ENCODE results near the gene OR4X1. TPM values are rescaled to one million over a fixed set of nuclear protein-coding genes. Genes with fewer than 3 reads are reported as not detected.

Gene OR4X1, protein sequence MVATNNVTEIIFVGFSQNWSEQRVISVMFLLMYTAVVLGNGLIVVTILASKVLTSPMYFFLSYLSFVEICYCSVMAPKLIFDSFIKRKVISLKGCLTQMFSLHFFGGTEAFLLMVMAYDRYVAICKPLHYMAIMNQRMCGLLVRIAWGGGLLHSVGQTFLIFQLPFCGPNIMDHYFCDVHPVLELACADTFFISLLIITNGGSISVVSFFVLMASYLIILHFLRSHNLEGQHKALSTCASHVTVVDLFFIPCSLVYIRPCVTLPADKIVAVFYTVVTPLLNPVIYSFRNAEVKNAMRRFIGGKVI
- not detected in 2 replicates for total RNA-seq

GRCh38 chr11:48263423-48263911, at the start of gene OR4X1:
Gene OR4X1 (plus strand): TSS chr11:48263861. CDS start chr11:48263861, 0 bp downstream.

GRCh38 chr11:48216510-48216909, 47.2 kb upstream of the OR4X1 start, which contains the start of gene OR4B1:
Gene OR4B1 (plus strand): TSS chr11:48216810. CDS start chr11:48216810, 0 bp downstream.

DNA sequence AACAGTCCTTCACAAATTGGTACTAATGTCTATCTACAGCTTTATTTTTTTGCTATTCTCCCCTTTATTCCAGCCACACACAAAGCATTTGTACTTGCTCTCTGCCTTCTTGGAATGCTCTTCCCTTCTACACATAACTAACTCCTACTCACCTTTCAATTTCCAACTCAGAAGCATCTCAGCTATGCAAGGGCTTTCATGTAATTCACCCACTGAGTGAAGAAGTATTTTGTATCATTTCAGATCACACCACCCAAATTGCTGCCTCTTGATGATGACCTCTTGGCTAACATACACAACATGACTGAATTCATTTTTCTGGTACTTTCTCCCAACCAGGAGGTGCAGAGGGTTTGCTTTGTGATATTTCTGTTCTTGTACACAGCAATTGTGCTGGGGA, 18.9 kb upstream of the OR4X1 start, which contains the start of gene OR4X2:
OR4X2 (plus strand) TSS at position 301 of the 400 bp plus-strand sequence; CDS start at position 301, 0 bp downstream.

DNA sequence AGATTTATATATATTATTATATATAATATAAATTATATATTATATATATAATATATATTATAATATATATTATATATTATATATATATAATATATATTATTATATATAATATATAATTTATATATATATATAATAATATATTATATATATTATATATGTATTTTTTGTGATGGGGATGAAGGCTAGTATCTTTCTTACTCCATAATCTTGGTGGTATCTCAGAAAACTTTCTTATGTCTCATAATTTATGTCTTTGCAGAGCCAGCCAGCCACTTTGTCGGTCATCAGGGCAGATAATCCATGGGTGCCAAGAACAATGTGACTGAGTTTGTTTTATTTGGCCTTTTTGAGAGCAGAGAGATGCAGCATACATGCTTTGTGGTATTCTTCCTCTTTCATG, 42.3 kb downstream of the OR4X1 start, which contains the start of gene OR4S1:
OR4S1 (plus strand) TSS at position 301 of the 400 bp plus-strand sequence; CDS start at position 301, 0 bp downstream.

Other genes starting within 250 kb of the OR4X1 start
- not detected in 2 replicates for gene OR4B1, start 47.1 kb upstream of the OR4X1 start, total RNA-seq
- not detected in 2 replicates for gene OR4X2, start 18.8 kb upstream of the OR4X1 start, total RNA-seq
- not detected in 2 replicates for gene OR4S1, start 42.4 kb downstream of the OR4X1 start, total RNA-seq
- gene OR4C3, start 61.1 kb downstream of the OR4X1 start, total RNA-seq, result not detected in 2 replicates
- not detected in 2 replicates for gene OR4C5, start 102.6 kb downstream of the OR4X1 start, total RNA-seq
- gene OR4A47, start 224.9 kb downstream of the OR4X1 start, total RNA-seq, result not detected in 2 replicates